RCC 7860 (cell line): ENCODE data around the gene GLI1.
"Not testable (repeated sequence)": the region's sequence is repeated elsewhere in the genome, so short reads cannot be mapped to it uniquely, and the experiment has no call there.

Experiments used
- DNase-seq: peaks from one replicate; pipeline ENCODE4 v3.0.0-alpha.2; 2015; ENCODE audit warnings: low spot score
- FAIRE-seq: peaks from 2 replicates; lab custom pipeline; 2012; peaks lifted over from hg19 to GRCh38; lab: Jason Lieb, UNC

Gene GLI1

GRCh38 chr12:57439762-57440266 is 19.8 kb upstream of the GLI1 start:
- no peak for FAIRE-seq

GRCh38 chr12:57441393-57441792 is 18.2 kb upstream of the GLI1 start:
- not testable (repeated sequence) for DNase-seq, FAIRE-seq

More at GRCh38 chr12:57439762-57440266, 19.8 kb upstream of the GLI1 start:
- no peak for DNase-seq

GRCh38 chr12:57441846-57442427 is 17.6 kb upstream of the GLI1 start:
- no peak for FAIRE-seq
- no peak for DNase-seq

- DNase-seq, FAIRE-seq: not testable (repeated sequence)
Measured at GRCh38 chr12:57444337-57444736, 15.2 kb upstream of the GLI1 start.

GRCh38 chr12:57444744-57445143 is 14.8 kb upstream of the GLI1 start:
- FAIRE-seq (no peak), DNase-seq (no peak)

GRCh38 chr12:57446292-57446960 is 13.2 kb upstream of the GLI1 start:
- DNase-seq = no peak
- FAIRE-seq = no peak

- DNase-seq (no peak), FAIRE-seq (no peak)
Measured at GRCh38 chr12:57448669-57449068, 10.9 kb upstream of the GLI1 start.

GRCh38 chr12:57449375-57449774 is 10.2 kb upstream of the GLI1 start:
- FAIRE-seq (no peak), DNase-seq (no peak)

- DNase-seq = no peak
- no peak for FAIRE-seq
Measured at GRCh38 chr12:57450057-57450456, 9.5 kb upstream of the GLI1 start.

- DNase-seq (no peak), FAIRE-seq (no peak)
Measured at GRCh38 chr12:57451233-57451778, 8.3 kb upstream of the GLI1 start.

GRCh38 chr12:57452181-57452936 is 7.2 kb upstream of the GLI1 start:
- DNase-seq (no peak), FAIRE-seq (no peak)

GRCh38 chr12:57452937-57453509 is 6.6 kb upstream of the GLI1 start:
- DNase-seq (peak; percentile 38), FAIRE-seq (no peak)

- DNase-seq = no peak
- FAIRE-seq = no peak
Measured at GRCh38 chr12:57454213-57454565, 5.4 kb upstream of the GLI1 start.

GRCh38 chr12:57454566-57455373 is 4.8 kb upstream of the GLI1 start, which contains the start of gene INHBE:
Gene INHBE (plus strand): TSS chr12:57455307. CDS start chr12:57455537, 230 bp downstream.
- no peak for FAIRE-seq
- DNase-seq = peak; percentile 47

- no peak for DNase-seq
- no peak for FAIRE-seq
Measured at GRCh38 chr12:57455374-57456144, 4.0 kb upstream of the GLI1 start.

- FAIRE-seq = no peak
Measured at GRCh38 chr12:57456145-57456700, 3.4 kb upstream of the GLI1 start.

GRCh38 chr12:57456737-57457490 is 2.7 kb upstream of the GLI1 start:
- FAIRE-seq (no peak), DNase-seq (no peak)

More at GRCh38 chr12:57456145-57456700, 3.4 kb upstream of the GLI1 start:
- DNase-seq = peak; percentile 27

GRCh38 chr12:57458665-57459054 is 925 bp upstream of the GLI1 start:
- FAIRE-seq (no peak), DNase-seq (no peak)
